Astrocyte of the spinal cord (primary cell): Measurements from ENCODE around the gene NFATC1.

Experiments used
- DNase-seq: peaks from one replicate; pipeline ENCODE4 v3.0.0; 2011; ENCODE audit warnings: low read depth, low spot score
- H3K4me3 ChIP-seq: 2 replicates; pipeline ENCODE4 v1.5.1; 2011; ENCODE audit warnings: low read depth, mild to moderate bottlenecking, low read length, moderate library complexity
- in situ Hi-C: cut with HindIII; loops from 2 replicates; pipeline ENCODE4 v1.10.0; 2017; ENCODE audit warnings: low sequenced_read_pairs
- TF ChIP-seq, protein P1 (sequence below): IDR thresholded peaks from 2 replicates; pipeline ENCODE4 v1.5.1; 2012; ENCODE audit warnings: low read depth, mild to moderate bottlenecking, low read length, inconsistent platforms

Gene NFATC1

DNA sequence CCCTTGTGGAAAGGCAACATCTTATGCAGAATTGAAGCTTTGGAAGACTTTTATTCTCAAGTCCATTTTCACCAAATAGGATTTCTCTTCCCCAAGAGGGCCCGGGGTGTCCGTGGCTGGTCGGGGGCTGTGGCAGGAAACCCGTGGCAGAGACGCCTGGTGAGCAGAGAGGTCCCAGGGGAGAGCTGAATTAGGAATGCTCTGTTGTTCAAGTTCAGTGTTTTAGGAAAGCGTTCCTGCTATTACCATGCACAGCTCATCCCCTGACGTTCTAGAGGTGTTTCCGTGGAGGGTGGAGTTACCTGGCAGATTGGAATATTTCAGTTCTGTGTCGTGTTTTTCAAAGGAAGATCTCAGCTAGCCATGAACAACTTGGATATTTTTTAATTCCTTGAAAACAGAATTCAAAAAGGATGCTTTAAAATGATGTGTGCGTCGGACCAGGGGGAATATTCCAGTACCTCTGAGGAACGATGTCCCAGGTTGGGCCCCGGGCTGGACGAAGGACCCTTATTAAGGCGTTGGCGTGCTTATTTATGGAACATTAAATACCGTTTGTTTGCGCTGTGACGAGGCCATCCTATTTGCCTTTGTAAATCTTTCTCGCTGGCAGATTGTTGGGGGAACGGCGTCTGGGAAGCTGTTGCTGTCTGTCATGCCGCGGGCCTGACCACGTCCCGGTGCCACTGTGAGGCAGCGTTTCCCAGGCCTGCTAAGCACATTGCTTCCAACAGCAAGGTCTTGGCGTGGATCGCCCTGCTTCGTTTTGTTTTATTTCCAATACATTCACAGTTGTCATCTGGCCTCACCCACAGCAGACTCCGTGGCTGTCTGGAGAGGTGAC, 8.2 kb downstream of the NFATC1 start:
- TF ChIP-seq, protein P1, sequence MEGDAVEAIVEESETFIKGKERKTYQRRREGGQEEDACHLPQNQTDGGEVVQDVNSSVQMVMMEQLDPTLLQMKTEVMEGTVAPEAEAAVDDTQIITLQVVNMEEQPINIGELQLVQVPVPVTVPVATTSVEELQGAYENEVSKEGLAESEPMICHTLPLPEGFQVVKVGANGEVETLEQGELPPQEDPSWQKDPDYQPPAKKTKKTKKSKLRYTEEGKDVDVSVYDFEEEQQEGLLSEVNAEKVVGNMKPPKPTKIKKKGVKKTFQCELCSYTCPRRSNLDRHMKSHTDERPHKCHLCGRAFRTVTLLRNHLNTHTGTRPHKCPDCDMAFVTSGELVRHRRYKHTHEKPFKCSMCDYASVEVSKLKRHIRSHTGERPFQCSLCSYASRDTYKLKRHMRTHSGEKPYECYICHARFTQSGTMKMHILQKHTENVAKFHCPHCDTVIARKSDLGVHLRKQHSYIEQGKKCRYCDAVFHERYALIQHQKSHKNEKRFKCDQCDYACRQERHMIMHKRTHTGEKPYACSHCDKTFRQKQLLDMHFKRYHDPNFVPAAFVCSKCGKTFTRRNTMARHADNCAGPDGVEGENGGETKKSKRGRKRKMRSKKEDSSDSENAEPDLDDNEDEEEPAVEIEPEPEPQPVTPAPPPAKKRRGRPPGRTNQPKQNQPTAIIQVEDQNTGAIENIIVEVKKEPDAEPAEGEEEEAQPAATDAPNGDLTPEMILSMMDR = no peak
- no peak overlapping the region for H3K4me3 ChIP-seq
- no peak for DNase-seq
- in situ Hi-C loops = no loop called here

GRCh38 chr18:79404567-79404910, 8.8 kb downstream of the NFATC1 start:
- TF ChIP-seq, protein P1 = no peak
- no peak overlapping the region for H3K4me3 ChIP-seq
- no peak for DNase-seq
- in situ Hi-C loops = no loop called here

DNA sequence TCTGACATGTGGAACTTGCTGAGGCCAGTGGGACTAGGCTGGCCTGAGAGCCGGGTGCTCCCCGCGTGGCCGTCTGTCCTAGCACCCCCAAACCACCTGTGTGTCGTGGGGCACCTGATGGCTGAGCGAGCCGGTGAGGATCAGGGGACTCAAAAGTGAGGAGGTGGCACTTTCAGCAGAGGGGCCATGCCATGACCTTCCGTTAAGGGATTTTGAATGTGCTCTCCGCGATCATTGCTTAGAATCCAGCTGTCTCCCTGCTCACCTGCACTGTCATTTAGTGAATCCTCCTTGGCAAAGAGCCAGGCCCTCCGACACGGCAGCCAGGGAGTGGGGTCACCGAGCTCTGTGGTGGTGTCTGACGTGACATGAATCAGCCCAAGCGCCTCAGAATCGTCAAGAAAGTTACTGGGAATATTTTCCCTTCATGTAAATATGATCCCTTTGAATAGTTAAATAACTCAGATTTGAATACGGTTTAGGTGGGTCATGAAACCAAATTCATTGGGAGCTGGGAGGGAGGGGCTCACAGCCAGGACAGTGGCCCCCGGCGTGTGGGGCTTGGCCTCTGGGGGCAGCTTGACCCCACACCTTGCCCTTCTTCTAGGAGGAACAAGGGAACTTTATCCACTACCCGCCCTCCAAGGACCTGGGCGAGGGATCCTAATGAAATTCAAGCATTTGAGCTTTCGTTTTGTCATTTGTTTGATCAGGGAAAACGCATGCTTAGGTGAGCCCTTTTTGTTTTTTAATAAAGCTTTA, 9.5 kb downstream of the NFATC1 start:
- TF ChIP-seq, protein P1 = no peak
- in situ Hi-C loops = no loop called here
- H3K4me3 ChIP-seq = no peak overlapping the region

DNA sequence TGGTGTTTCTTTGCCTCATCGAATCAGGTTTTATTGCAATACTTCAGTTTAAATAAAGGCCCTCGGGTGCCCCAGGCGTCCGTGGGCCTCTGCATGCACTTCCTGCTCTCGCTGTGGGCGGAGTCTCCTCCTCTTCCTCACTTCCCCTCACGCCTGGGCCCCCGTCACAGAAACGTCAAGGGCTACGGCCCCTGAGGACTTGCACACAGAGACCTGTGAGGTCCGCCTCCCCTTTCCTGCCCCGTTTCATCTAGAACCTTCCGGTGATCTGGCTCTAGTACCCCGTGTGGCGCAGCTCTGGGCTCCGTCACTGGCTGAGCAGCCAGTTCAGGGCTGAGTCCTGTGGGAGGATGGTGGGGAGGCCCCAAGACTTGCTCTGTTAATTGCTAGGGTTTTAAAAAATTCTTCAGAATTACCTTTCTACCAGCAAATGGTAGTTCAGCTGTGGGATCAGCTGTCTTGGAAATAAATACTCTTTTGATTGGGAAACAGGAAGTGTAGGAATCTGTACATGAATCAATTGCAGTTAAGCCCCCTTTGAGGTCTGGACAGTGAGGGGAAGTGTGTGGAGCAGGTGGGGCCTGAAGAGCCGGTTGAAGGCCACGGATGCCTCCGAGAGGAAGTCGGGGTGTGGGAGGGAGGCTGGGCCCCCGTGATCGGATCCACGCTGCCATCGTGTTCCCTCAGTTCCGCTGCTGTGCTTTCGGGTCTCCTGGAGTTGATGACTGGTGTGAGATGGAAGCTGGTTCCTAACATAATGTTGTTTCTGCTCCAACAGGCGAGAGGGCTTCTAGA, 10.2 kb downstream of the NFATC1 start:
- H3K4me3 ChIP-seq = no peak overlapping the region
- TF ChIP-seq, protein P1 = no peak
- DNase-seq = no peak
- in situ Hi-C loops = no loop called here

More for the DNA sequence above, 9.5 kb downstream of the NFATC1 start:
- DNase-seq = no peak

- no peak overlapping the region for H3K4me3 ChIP-seq
- TF ChIP-seq, protein P1 = no peak
- in situ Hi-C loops = no loop called here
- DNase-seq = no peak
These were observed 11.0 kb downstream of the NFATC1 start for GRCh38 chr18:79406708-79407107.

DNA sequence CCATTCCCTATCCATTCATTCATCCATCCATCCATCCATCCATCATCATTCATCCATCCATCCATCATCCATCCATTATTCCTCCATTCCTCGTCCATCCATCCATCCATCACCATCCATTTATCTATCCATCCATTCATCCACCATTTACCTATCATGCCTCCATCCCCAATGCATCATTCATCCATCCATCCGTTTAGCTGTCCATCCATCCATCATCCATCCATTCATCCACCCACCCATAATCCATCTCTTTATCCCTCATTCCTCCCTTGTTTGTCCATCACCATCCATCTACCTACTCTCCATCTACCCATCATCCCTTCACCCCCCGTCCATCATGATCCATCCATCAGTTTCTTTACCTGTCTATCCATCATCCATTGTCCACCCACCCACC, 13.6 kb downstream of the NFATC1 start:
- no peak overlapping the region for H3K4me3 ChIP-seq
- TF ChIP-seq, protein P1 = no peak
- in situ Hi-C loops = no loop called here
- DNase-seq = no peak
